K562 (cell line): ENCODE results near the gene DNAJB13. TPM values are rescaled to one million over a fixed set of nuclear protein-coding genes. Genes with fewer than 3 reads are reported as not detected.

Experiments
- CBX5 ChIP-seq: IDR thresholded peaks from 2 replicates; pipeline ENCODE4 v1.6.1; 2014; ENCODE audit warnings: low read depth, borderline replicate concordance
- EZH2 ChIP-seq: IDR thresholded peaks from 2 replicates; pipeline ENCODE4 v1.6.1; 2012; ENCODE audit warnings: low read depth, mild to moderate bottlenecking, inconsistent platforms, low read length, borderline replicate concordance
- HNRNPK ChIP-seq: fragments of 200-400 bp; formaldehyde crosslinking; IDR thresholded peaks from one replicate; pipeline ENCODE4 v1.6.1; 2018; ENCODE audit warnings: mild to moderate bottlenecking, low read depth, low read length; ENCODE audit not compliant: poor library complexity, severe bottlenecking
- KDM2B ChIP-seq: fragments of 250-450 bp; sonication (Bioruptor Pico); IDR thresholded peaks from 2 replicates; pipeline ENCODE4 v1.8.0; 2021; ENCODE audit warnings: mild to moderate bottlenecking, moderate library complexity
- MCM2 ChIP-seq: fragments of 450-650 bp; IDR thresholded peaks from 2 replicates; pipeline ENCODE4 v1.6.1; 2017; ENCODE audit warnings: low read depth, mild to moderate bottlenecking
- MTA3 ChIP-seq: fragments of 450-650 bp; formaldehyde crosslinking; IDR thresholded peaks from 2 replicates; pipeline ENCODE4 v1.6.1; 2017; ENCODE audit warnings: mild to moderate bottlenecking, borderline replicate concordance
- MXD1 ChIP-seq: fragments of 250-450 bp; sonication (Bioruptor Pico); IDR thresholded peaks from 2 replicates; pipeline ENCODE4 v1.8.0; 2021; ENCODE audit warnings: borderline replicate concordance, mild to moderate bottlenecking, moderate library complexity; ENCODE audit not compliant: poor library complexity, severe bottlenecking
- NR2C1 ChIP-seq, 2 experiments: fragments of 450-650 bp; IDR thresholded peaks; 2 replicates each; pipeline ENCODE4 v1.6.1; 2017; ENCODE audit warnings: mild to moderate bottlenecking in 2 of 2, antibody characterized with exemption in 1 of 2, inconsistent platforms in 1 of 2, missing compliant biosample characterization in 1 of 2, missing genetic modification characterization in 1 of 2
- POLR2AphosphoS5 ChIP-seq: IDR thresholded peaks from 2 replicates; pipeline ENCODE4 v1.6.1; 2011; ENCODE audit warnings: mild to moderate bottlenecking, low read depth, low read length, moderate library complexity; ENCODE audit not compliant: control insufficient read depth, insufficient read depth
- TFAM ChIP-seq: fragments of 250-450 bp; sonication (Bioruptor Pico); conservative IDR thresholded peaks from 2 replicates; pipeline ENCODE4 v1.5.0; 2021; ENCODE audit warnings: mild to moderate bottlenecking, moderate library complexity
- THRA ChIP-seq: fragments of 450-650 bp; IDR thresholded peaks from 2 replicates; pipeline ENCODE4 v1.6.1; 2017; ENCODE audit warnings: mild to moderate bottlenecking, moderate library complexity
- ZBTB7A ChIP-seq: IDR thresholded peaks from 2 replicates; pipeline ENCODE4 v1.6.1; 2011; ENCODE audit warnings: low read depth, mild to moderate bottlenecking, low read length, moderate library complexity, borderline replicate concordance; ENCODE audit not compliant: control insufficient read depth
- ZC3H4 ChIP-seq: sonication (generic); formaldehyde crosslinking; IDR thresholded peaks from 2 replicates; pipeline ENCODE4 v1.9.0; 2021; ENCODE audit warnings: missing genetic modification reagents, borderline replicate concordance
- ZFX ChIP-seq: sonication (generic); formaldehyde crosslinking; IDR thresholded peaks from 2 replicates; pipeline ENCODE4 v1.8.0; 2022; ENCODE audit warnings: mild to moderate bottlenecking, missing genetic modification reagents, moderate library complexity
- polyA plus RNA-seq, 8 experiments: library from polyadenylated mRNA; depleted of rRNA in 4 of 8; stranded (reverse) in 5 of 8; unstranded in 3 of 8; fragments of >200 nt; fragmentation: Nextera tagmentation in 2 of 8; fragmentation: Illumina TruSeq in 1 of 8; extraction: Ambion mirVana in 2 of 8; extraction: Trizol in 1 of 8; gene quantifications; 2 replicates each; pipeline versions ENCODE4 v1.2.1 to v1.2.3, GENCODE V29; 2011 to 2014; ENCODE audit warnings: inconsistent platforms in 1 of 8, missing spikeins in 1 of 8
- total RNA-seq, 7 experiments: library from RNA; depleted of rRNA in 6 of 7; stranded (reverse); fragments of >200 nt in 6 of 7; fragmentation: Illumina TruSeq in 2 of 7; extraction: Trizol in 2 of 7; gene quantifications; 2 replicates each; pipeline versions ENCODE4 v1.2.1 to v1.2.3, GENCODE V29; 2011 to 2021; ENCODE audit warnings: low replicate concordance in 1 of 7
- TF ChIP-seq, protein P1 (sequence below): conservative IDR thresholded peaks from 2 replicates; pipeline ENCODE4 v1.6.1; 2011; ENCODE audit warnings: low read depth, mild to moderate bottlenecking, low read length; ENCODE audit not compliant: control insufficient read depth
- TF ChIP-seq, protein P2 (sequence below): fragments of 250-450 bp; sonication (Bioruptor Pico); IDR thresholded peaks from 2 replicates; pipeline ENCODE4 v1.4.0; 2020; ENCODE audit warnings: borderline replicate concordance
- TF ChIP-seq, protein P3 (sequence below): fragments of 250-450 bp; sonication (Bioruptor Pico); IDR thresholded peaks from 2 replicates; pipeline ENCODE4 v1.8.0; 2022; ENCODE audit warnings: moderate library complexity, mild to moderate bottlenecking, inconsistent platforms

Gene DNAJB13
- total and polyA plus RNA-seq, 9 of the 15 experiments (the other 6 are each of a cell fraction or from before 2014, with no cell fraction given) = 0.14 TPM; not detected in 8

- no peak for TF ChIP-seq NR2C1 (IDR thresholded peaks at IDR 0.05)
- no peak for TF ChIP-seq NR2C1 (tag; IDR thresholded peaks at IDR 0.05)
- TF ChIP-seq, protein P1, sequence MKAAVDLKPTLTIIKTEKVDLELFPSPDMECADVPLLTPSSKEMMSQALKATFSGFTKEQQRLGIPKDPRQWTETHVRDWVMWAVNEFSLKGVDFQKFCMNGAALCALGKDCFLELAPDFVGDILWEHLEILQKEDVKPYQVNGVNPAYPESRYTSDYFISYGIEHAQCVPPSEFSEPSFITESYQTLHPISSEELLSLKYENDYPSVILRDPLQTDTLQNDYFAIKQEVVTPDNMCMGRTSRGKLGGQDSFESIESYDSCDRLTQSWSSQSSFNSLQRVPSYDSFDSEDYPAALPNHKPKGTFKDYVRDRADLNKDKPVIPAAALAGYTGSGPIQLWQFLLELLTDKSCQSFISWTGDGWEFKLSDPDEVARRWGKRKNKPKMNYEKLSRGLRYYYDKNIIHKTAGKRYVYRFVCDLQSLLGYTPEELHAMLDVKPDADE = peak; percentile 68; the same call in 1 of the 2 replicates
- no peak for TF ChIP-seq HNRNPK
- TF ChIP-seq EZH2 = no peak
- TF ChIP-seq KDM2B (CRISPR knock-in tag) = 0 out of 2 replicates have a peak, but pooled peaks have one; percentile 65
- no peak for TF ChIP-seq THRA
- peak; percentile 75; the same call in 1 of the 2 replicates for TF ChIP-seq ZBTB7A
- TF ChIP-seq CBX5 = peak; percentile 15; the same call in 1 of the 2 replicates
- no peak for TF ChIP-seq MCM2
- no peak for TF ChIP-seq TFAM (CRISPR knock-in tag)
- TF ChIP-seq, protein P2, sequence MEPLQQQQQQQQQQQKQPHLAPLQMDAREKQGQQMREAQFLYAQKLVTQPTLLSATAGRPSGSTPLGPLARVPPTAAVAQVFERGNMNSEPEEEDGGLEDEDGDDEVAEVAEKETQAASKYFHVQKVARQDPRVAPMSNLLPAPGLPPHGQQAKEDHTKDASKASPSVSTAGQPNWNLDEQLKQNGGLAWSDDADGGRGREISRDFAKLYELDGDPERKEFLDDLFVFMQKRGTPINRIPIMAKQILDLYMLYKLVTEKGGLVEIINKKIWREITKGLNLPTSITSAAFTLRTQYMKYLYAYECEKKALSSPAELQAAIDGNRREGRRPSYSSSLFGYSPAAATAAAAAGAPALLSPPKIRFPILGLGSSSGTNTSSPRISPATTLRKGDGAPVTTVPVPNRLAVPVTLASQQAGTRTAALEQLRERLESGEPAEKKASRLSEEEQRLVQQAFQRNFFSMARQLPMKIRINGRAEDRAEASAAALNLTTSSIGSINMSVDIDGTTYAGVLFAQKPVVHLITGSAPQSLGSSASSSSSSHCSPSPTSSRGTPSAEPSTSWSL (CRISPR knock-in tag) = no peak
- TF ChIP-seq, protein P3, sequence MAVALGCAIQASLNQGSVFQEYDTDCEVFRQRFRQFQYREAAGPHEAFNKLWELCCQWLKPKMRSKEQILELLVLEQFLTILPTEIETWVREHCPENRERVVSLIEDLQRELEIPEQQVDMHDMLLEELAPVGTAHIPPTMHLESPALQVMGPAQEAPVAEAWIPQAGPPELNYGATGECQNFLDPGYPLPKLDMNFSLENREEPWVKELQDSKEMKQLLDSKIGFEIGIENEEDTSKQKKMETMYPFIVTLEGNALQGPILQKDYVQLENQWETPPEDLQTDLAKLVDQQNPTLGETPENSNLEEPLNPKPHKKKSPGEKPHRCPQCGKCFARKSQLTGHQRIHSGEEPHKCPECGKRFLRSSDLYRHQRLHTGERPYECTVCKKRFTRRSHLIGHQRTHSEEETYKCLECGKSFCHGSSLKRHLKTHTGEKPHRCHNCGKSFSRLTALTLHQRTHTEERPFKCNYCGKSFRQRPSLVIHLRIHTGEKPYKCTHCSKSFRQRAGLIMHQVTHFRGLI = no peak
- TF ChIP-seq ZC3H4 (CRISPR knock-in tag) = no peak
- no peak for TF ChIP-seq ZFX (CRISPR knock-in tag)
- no peak for TF ChIP-seq MXD1
- TF ChIP-seq MTA3 = no peak
- peak; percentile 15; the same call in 1 of the 2 replicates for TF ChIP-seq POLR2AphosphoS5
These were observed 31.8 kb downstream of the DNAJB13 start, which contains the start of gene UCP2 (continued) for GRCh38 chr11:73982595-73982989.
